ENCODE data around the gene E2F3. TPM values are rescaled to one million over a fixed set of nuclear protein-coding genes. Genes with fewer than 3 reads are reported as not detected.

The E2F3 gene
- total RNA-seq, 1 donor from 2014 or later, result 27.4 TPM

DNA sequence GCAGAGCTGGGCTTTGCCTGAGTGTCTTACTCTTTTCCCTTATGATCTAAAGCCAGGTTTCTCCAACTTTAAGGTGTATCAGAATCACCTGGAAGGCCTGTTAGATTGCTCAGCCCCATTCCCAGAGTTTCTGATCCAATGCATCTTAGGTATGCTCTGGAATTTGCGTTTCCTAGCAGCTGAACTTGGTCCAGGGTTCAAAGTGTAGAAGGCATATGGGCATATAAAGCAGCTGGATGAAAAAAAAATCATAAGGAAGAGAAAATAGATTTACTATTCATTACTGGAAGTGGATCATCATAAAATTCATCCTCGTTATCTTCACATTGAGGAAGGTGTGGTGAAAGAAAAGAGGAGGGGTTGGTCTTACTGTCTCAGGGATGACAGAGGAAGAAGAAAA is 75.8 kb downstream of the E2F3 start:
- no peak for TF ChIP-seq EZH2 (IDR thresholded peaks at IDR 0.05; ENCODE audit: insufficient read depth, low read length)
- TF ChIP-seq, protein P1, sequence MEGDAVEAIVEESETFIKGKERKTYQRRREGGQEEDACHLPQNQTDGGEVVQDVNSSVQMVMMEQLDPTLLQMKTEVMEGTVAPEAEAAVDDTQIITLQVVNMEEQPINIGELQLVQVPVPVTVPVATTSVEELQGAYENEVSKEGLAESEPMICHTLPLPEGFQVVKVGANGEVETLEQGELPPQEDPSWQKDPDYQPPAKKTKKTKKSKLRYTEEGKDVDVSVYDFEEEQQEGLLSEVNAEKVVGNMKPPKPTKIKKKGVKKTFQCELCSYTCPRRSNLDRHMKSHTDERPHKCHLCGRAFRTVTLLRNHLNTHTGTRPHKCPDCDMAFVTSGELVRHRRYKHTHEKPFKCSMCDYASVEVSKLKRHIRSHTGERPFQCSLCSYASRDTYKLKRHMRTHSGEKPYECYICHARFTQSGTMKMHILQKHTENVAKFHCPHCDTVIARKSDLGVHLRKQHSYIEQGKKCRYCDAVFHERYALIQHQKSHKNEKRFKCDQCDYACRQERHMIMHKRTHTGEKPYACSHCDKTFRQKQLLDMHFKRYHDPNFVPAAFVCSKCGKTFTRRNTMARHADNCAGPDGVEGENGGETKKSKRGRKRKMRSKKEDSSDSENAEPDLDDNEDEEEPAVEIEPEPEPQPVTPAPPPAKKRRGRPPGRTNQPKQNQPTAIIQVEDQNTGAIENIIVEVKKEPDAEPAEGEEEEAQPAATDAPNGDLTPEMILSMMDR (IDR thresholded peaks at IDR 0.05; ENCODE audit: insufficient read depth, low read depth, low read length), result no peak
- Mint-ChIP-seq H3K36me3 (ENCODE audit: low read depth, unreplicated experiment) (peaks cover 5% of the 10 kb centered on the region), H3K4me1 (ENCODE audit: low read depth, unreplicated experiment) (no peaks in the 10 kb centered on the region), H3K9me3 (ENCODE audit: unreplicated experiment) (peaks cover 1% of the 10 kb centered on the region), H3K27me3 (ENCODE audit: low read depth, unreplicated experiment) (no peaks in the 10 kb centered on the region), H3K4me3 (ENCODE audit: unreplicated experiment) (no peak overlapping the region), H3K27ac (ENCODE audit: unreplicated experiment) (no peak overlapping the region)
- no peaks in the 10 kb centered on the region for H3K9me3 ChIP-seq (ENCODE audit: insufficient read depth, low read depth, low read length)
- no peak overlapping the region for H3K4me2 ChIP-seq (ENCODE audit: low read length)
- H3K4me1 ChIP-seq (ENCODE audit: insufficient read depth, low read length), result no peaks in the 10 kb centered on the region
- H3K27me3 ChIP-seq (ENCODE audit: insufficient read depth, low read length), result no peaks in the 10 kb centered on the region
- H2AFZ ChIP-seq (ENCODE audit: low read depth, low read length), result no peak overlapping the region
- no peak for FAIRE-seq
- no peak for DNase-seq (ENCODE audit: low read depth)
- no peak overlapping the region for H3K9ac ChIP-seq (ENCODE audit: low read length)
- no peak overlapping the region for H3K27ac ChIP-seq (ENCODE audit: low read depth, low read length)
- H3K4me3 ChIP-seq (ENCODE audit: insufficient read depth, low read depth, low read length), result no peak overlapping the region
- peaks cover 23% of the 10 kb centered on the region for H3K36me3 ChIP-seq (ENCODE audit: insufficient read depth, low read length)
- peaks cover 63% of the 10 kb centered on the region for H4K20me1 ChIP-seq (ENCODE audit: insufficient read depth, low read length)
- H3K79me2 ChIP-seq (ENCODE audit: insufficient read depth, low read length), result peaks cover 68% of the 10 kb centered on the region

DNA sequence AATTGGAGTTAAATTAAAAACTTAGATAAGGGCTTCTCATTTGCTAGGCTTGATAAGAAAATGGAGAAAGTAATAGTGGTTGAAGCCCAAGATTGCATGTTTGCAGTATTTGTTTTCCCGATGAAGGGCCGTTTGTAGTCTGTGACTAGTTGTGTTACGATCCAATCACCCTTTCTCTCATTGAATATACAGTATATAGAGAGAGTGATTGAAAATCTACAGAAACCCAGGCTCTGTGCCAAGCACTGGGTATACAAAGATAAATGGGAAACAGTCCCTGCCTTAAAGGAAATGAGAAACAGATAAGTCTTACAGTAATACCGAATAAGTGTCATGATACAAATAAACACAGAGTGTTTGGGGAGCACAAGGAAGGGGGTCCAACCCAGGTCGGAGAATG is 77.4 kb downstream of the E2F3 start:
- H3K27me3 ChIP-seq (ENCODE audit: insufficient read depth, low read length), result no peaks in the 10 kb centered on the region
- no peak overlapping the region for H3K4me3 ChIP-seq (ENCODE audit: insufficient read depth, low read depth, low read length)
- TF ChIP-seq, protein P1 (IDR thresholded peaks at IDR 0.05; ENCODE audit: insufficient read depth, low read depth, low read length), result no peak
- no peak for TF ChIP-seq EZH2 (IDR thresholded peaks at IDR 0.05; ENCODE audit: insufficient read depth, low read length)
- Mint-ChIP-seq H3K9me3 (ENCODE audit: unreplicated experiment) (peaks cover 1% of the 10 kb centered on the region), H3K4me1 (ENCODE audit: low read depth, unreplicated experiment) (no peaks in the 10 kb centered on the region), H3K27me3 (ENCODE audit: low read depth, unreplicated experiment) (no peaks in the 10 kb centered on the region), H3K36me3 (ENCODE audit: low read depth, unreplicated experiment) (peaks cover 14% of the 10 kb centered on the region), H3K27ac (ENCODE audit: unreplicated experiment) (no peak overlapping the region), H3K4me3 (ENCODE audit: unreplicated experiment) (no peak overlapping the region)
- peaks cover 35% of the 10 kb centered on the region for H3K36me3 ChIP-seq (ENCODE audit: insufficient read depth, low read length)
- DNase-seq (ENCODE audit: low read depth), result no peak
- peaks cover 53% of the 10 kb centered on the region for H3K79me2 ChIP-seq (ENCODE audit: insufficient read depth, low read length)
- H3K9ac ChIP-seq (ENCODE audit: low read length), result no peak overlapping the region
- H3K9me3 ChIP-seq (ENCODE audit: insufficient read depth, low read depth, low read length), result no peaks in the 10 kb centered on the region
- no peak overlapping the region for H3K27ac ChIP-seq (ENCODE audit: low read depth, low read length)
- H4K20me1 ChIP-seq (ENCODE audit: insufficient read depth, low read length), result peaks cover 62% of the 10 kb centered on the region
- no peak overlapping the region for H2AFZ ChIP-seq (ENCODE audit: low read depth, low read length)
- no peak overlapping the region for H3K4me2 ChIP-seq (ENCODE audit: low read length)
- FAIRE-seq, result no peak
- H3K4me1 ChIP-seq (ENCODE audit: insufficient read depth, low read length), result no peaks in the 10 kb centered on the region

- Histone ChIP-seq H3K27ac (ENCODE audit: low read depth, low read length) (no peak overlapping the region), H3K4me2 (ENCODE audit: low read length) (no peak overlapping the region), H3K9ac (ENCODE audit: low read length) (no peak overlapping the region), H2AFZ (ENCODE audit: low read depth, low read length) (no peak overlapping the region), H3K27me3 (ENCODE audit: insufficient read depth, low read length) (no peaks in the 10 kb centered on the region), H4K20me1 (ENCODE audit: insufficient read depth, low read length) (peaks cover 62% of the 10 kb centered on the region), H3K4me1 (ENCODE audit: insufficient read depth, low read length) (no peaks in the 10 kb centered on the region), H3K36me3 (ENCODE audit: insufficient read depth, low read length) (peaks cover 36% of the 10 kb centered on the region), H3K9me3 (ENCODE audit: insufficient read depth, low read depth, low read length) (no peaks in the 10 kb centered on the region), H3K4me3 (ENCODE audit: insufficient read depth, low read depth, low read length) (no peak overlapping the region), H3K79me2 (ENCODE audit: insufficient read depth, low read length) (peaks cover 48% of the 10 kb centered on the region)
- Mint-ChIP-seq H3K27ac (ENCODE audit: unreplicated experiment) (no peak overlapping the region), H3K9me3 (ENCODE audit: unreplicated experiment) (peaks cover 1% of the 10 kb centered on the region), H3K4me3 (ENCODE audit: unreplicated experiment) (no peak overlapping the region), H3K27me3 (ENCODE audit: low read depth, unreplicated experiment) (no peaks in the 10 kb centered on the region), H3K36me3 (ENCODE audit: low read depth, unreplicated experiment) (peaks cover 14% of the 10 kb centered on the region), H3K4me1 (ENCODE audit: low read depth, unreplicated experiment) (no peaks in the 10 kb centered on the region)
- DNase-seq (ENCODE audit: low read depth), result no peak
- TF ChIP-seq, protein P1 (IDR thresholded peaks at IDR 0.05; ENCODE audit: insufficient read depth, low read depth, low read length), result no peak
- no peak for TF ChIP-seq EZH2 (IDR thresholded peaks at IDR 0.05; ENCODE audit: insufficient read depth, low read length)
- FAIRE-seq, result no peak
Observed at GRCh38 chr6:20479526-20479925, 77.8 kb downstream of the E2F3 start.

Data from astrocyte (in vitro differentiated cells and primary cell).